Measurements from ENCODE around the gene HOXD11.
A peak's percentile ranks its signal among the peaks of the same experiment; 100 is the strongest.

The HOXD11 gene

GRCh38 chr2:176149481-176149938 is 42.4 kb downstream of the HOXD11 start:
- H3K9me3 ChIP-seq (ENCODE audit: control insufficient read depth, insufficient read depth, low read length): peaks cover 3% of the 10 kb centered on the region; the same call in 1 of the 2 replicates
- peaks cover 100% of the 10 kb centered on the region for H3K27me3 ChIP-seq (ENCODE audit: control insufficient read depth, insufficient read depth, low read length)
- no peak overlapping the region for H3K4me3 ChIP-seq (ENCODE audit: low read depth, low read length)

GRCh38 chr2:176149939-176150583 is 43.0 kb downstream of the HOXD11 start:
- H3K9ac ChIP-seq (ENCODE audit: low read depth, low read length): no peak overlapping the region
- peaks cover 3% of the 10 kb centered on the region; the same call in 1 of the 2 replicates for H3K9me3 ChIP-seq (ENCODE audit: control insufficient read depth, insufficient read depth, low read length)
- H3K27ac ChIP-seq (ENCODE audit: low read depth, low read length): no peak overlapping the region
- peaks cover 5% of the 10 kb centered on the region; the same call in 1 of the 2 replicates for H3K4me1 ChIP-seq (ENCODE audit: control insufficient read depth, insufficient read depth, low read length)
- no peaks in the 10 kb centered on the region for H3K36me3 ChIP-seq (ENCODE audit: control insufficient read depth, insufficient read depth, low read length)
- peaks cover 100% of the 10 kb centered on the region for H3K27me3 ChIP-seq (ENCODE audit: control insufficient read depth, insufficient read depth, low read length)
- H3K4me3 ChIP-seq (ENCODE audit: low read depth, low read length): no peak overlapping the region

More at GRCh38 chr2:176149481-176149938, 42.4 kb downstream of the HOXD11 start:
- Histone ChIP-seq H3K27ac (ENCODE audit: low read depth, low read length) (no peak overlapping the region), H3K4me1 (ENCODE audit: control insufficient read depth, insufficient read depth, low read length) (peaks cover 5% of the 10 kb centered on the region; the same call in 1 of the 2 replicates), H3K36me3 (ENCODE audit: control insufficient read depth, insufficient read depth, low read length) (no peaks in the 10 kb centered on the region), H3K9ac (ENCODE audit: low read depth, low read length) (no peak overlapping the region)

GRCh38 chr2:176150584-176151441 is 43.7 kb downstream of the HOXD11 start:
- Histone ChIP-seq H3K27me3 (ENCODE audit: control insufficient read depth, insufficient read depth, low read length) (peaks cover 100% of the 10 kb centered on the region), H3K9me3 (ENCODE audit: control insufficient read depth, insufficient read depth, low read length) (peaks cover 3% of the 10 kb centered on the region; the same call in 1 of the 2 replicates), H3K27ac (ENCODE audit: low read depth, low read length) (no peak overlapping the region), H3K4me1 (ENCODE audit: control insufficient read depth, insufficient read depth, low read length) (peaks cover 12% of the 10 kb centered on the region; the same call in 1 of the 2 replicates), H3K9ac (ENCODE audit: low read depth, low read length) (no peak overlapping the region), H3K4me3 (ENCODE audit: low read depth, low read length) (no peak overlapping the region), H3K36me3 (ENCODE audit: control insufficient read depth, insufficient read depth, low read length) (no peaks in the 10 kb centered on the region)

GRCh38 chr2:176151442-176152287 is 44.6 kb downstream of the HOXD11 start, which contains the start of gene HOXD4:
Gene HOXD4 (plus strand): TSS chr2:176151550. CDS start chr2:176151634, 84 bp downstream.
- Histone ChIP-seq H3K36me3 (ENCODE audit: control insufficient read depth, insufficient read depth, low read length) (no peaks in the 10 kb centered on the region), H3K4me1 (ENCODE audit: control insufficient read depth, insufficient read depth, low read length) (peaks cover 12% of the 10 kb centered on the region; the same call in 1 of the 2 replicates), H3K9ac (ENCODE audit: low read depth, low read length) (no peak within 1 kb of the TSS), H3K9me3 (ENCODE audit: control insufficient read depth, insufficient read depth, low read length) (peaks cover 2% of the 10 kb centered on the region; the same call in 1 of the 2 replicates), H3K27ac (ENCODE audit: low read depth, low read length) (no peak within 1 kb of the TSS), H3K4me3 (ENCODE audit: low read depth, low read length) (peak within 1 kb of the TSS; percentile 17; the same call in 1 of the 2 replicates), H3K27me3 (ENCODE audit: control insufficient read depth, insufficient read depth, low read length) (peaks cover 100% of the 10 kb centered on the region)

- Histone ChIP-seq H3K9ac (ENCODE audit: low read depth, low read length) (no peak overlapping the region), H3K27ac (ENCODE audit: low read depth, low read length) (no peak overlapping the region), H3K4me3 (ENCODE audit: low read depth, low read length) (no peak overlapping the region), H3K9me3 (ENCODE audit: control insufficient read depth, insufficient read depth, low read length) (no peaks in the 10 kb centered on the region), H3K4me1 (ENCODE audit: control insufficient read depth, insufficient read depth, low read length) (peaks cover 12% of the 10 kb centered on the region; the same call in 1 of the 2 replicates), H3K27me3 (ENCODE audit: control insufficient read depth, insufficient read depth, low read length) (peaks cover 100% of the 10 kb centered on the region), H3K36me3 (ENCODE audit: control insufficient read depth, insufficient read depth, low read length) (no peaks in the 10 kb centered on the region)
Measured at GRCh38 chr2:176152350-176153181, 45.5 kb downstream of the HOXD11 start.

GRCh38 chr2:176154576-176155252 is 47.6 kb downstream of the HOXD11 start:
- Histone ChIP-seq H3K36me3 (ENCODE audit: control insufficient read depth, insufficient read depth, low read length) (no peaks in the 10 kb centered on the region), H3K27ac (ENCODE audit: low read depth, low read length) (no peak overlapping the region), H3K9ac (ENCODE audit: low read depth, low read length) (no peak overlapping the region), H3K27me3 (ENCODE audit: control insufficient read depth, insufficient read depth, low read length) (peaks cover 100% of the 10 kb centered on the region), H3K9me3 (ENCODE audit: control insufficient read depth, insufficient read depth, low read length) (no peaks in the 10 kb centered on the region), H3K4me3 (ENCODE audit: low read depth, low read length) (no peak overlapping the region), H3K4me1 (ENCODE audit: control insufficient read depth, insufficient read depth, low read length) (peaks cover 12% of the 10 kb centered on the region; the same call in 1 of the 2 replicates)

- Histone ChIP-seq H3K27me3 (ENCODE audit: control insufficient read depth, insufficient read depth, low read length) (peaks cover 100% of the 10 kb centered on the region), H3K27ac (ENCODE audit: low read depth, low read length) (no peak overlapping the region), H3K4me3 (ENCODE audit: low read depth, low read length) (no peak overlapping the region), H3K9me3 (ENCODE audit: control insufficient read depth, insufficient read depth, low read length) (no peaks in the 10 kb centered on the region), H3K4me1 (ENCODE audit: control insufficient read depth, insufficient read depth, low read length) (peaks cover 19% of the 10 kb centered on the region; the same call in 1 of the 2 replicates), H3K9ac (ENCODE audit: low read depth, low read length) (no peak overlapping the region), H3K36me3 (ENCODE audit: control insufficient read depth, insufficient read depth, low read length) (no peaks in the 10 kb centered on the region)
Measured at GRCh38 chr2:176155356-176156044, 48.4 kb downstream of the HOXD11 start.

GRCh38 chr2:176156301-176156806 is 49.3 kb downstream of the HOXD11 start:
- Histone ChIP-seq H3K9ac (ENCODE audit: low read depth, low read length) (no peak overlapping the region), H3K36me3 (ENCODE audit: control insufficient read depth, insufficient read depth, low read length) (no peaks in the 10 kb centered on the region), H3K9me3 (ENCODE audit: control insufficient read depth, insufficient read depth, low read length) (no peaks in the 10 kb centered on the region), H3K27me3 (ENCODE audit: control insufficient read depth, insufficient read depth, low read length) (peaks cover 100% of the 10 kb centered on the region), H3K27ac (ENCODE audit: low read depth, low read length) (no peak overlapping the region), H3K4me3 (ENCODE audit: low read depth, low read length) (no peak overlapping the region), H3K4me1 (ENCODE audit: control insufficient read depth, insufficient read depth, low read length) (peaks cover 19% of the 10 kb centered on the region; the same call in 1 of the 2 replicates)
